ENCODE data around the gene TERB1.
"Not testable (repeated sequence)": the region's sequence is repeated elsewhere in the genome, so short reads cannot be mapped to it uniquely, and the experiment has no call there.

Gene TERB1

DNA sequence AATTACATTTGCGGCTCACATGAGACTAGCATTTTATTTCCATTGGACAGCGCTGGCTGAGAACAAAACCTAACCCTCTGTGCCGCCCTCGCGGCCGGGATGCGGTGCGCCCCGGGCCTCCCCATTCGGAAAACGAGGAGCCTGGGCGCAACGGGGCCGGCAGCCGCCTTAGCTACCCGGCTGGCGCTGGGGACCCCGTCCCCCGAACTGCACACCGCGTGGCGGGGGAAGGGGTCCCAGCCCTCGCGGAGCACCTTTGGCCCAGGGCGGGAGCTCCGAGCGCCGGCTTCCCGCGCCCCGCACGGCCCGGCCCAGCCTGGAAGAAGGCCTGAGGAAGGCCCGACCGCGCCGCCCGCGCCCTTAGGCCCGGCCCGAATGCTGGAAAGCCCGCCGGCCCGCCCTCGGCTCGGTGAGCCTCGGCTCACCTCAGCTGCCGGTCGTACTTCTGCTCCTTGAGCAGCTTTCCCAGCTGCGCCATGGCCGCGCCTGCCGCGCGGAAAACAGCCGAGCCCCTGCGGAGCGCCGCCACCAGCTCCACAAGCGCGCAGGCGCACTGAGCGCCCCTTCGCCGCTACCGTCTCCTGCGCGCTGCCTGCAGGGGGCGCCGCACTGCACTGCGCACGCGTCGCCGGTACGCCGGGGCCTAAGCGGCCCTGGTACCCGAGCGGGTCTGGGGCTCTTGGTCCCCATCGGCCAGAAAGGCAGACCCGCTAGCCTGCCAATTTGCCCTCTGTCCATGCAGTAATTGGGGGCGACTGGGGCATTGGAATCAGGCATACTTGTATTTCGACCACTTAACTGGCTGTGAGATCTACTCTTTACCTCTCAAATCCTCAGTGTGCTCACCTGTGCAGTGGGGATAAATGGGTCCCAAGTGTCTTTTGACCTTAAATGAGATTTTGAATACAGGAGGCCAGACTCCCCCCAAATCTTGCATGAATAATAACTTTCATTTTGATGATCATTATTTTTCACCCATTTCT lies 29.3 kb upstream of the TERB1 start, which contains the start of gene NAE1:
TSS of gene NAE1 (minus strand) at position 555 of the 983 bp plus-strand sequence. CDS start at position 478, 77 bp downstream.
- in situ Hi-C loops (cut with HindIII; ENCODE audit: low sequenced_read_pairs), result no loop called here

DNA sequence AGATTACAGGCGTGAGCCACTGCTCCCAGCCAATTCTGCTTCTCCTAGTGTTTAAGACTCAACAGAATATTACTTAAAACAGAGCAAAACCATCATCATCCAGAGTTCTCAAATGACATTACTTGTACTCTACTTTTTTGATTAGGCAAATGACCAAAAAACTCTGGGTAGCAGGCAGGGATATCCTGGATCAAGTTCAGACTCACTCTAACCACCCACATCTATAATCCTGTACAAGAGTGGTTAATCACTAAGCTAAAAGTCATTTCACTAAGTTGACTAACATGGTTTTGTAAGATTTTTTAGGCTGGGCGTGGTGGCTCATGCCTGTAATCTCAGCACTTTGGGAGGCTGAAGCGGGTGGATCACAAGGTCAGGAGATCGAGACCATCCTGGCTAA lies 22.6 kb upstream of the TERB1 start:
- in situ Hi-C loops (cut with HindIII; ENCODE audit: low sequenced_read_pairs), result no loop called here

GRCh38 chr16:66814734-66815133 lies 13.3 kb upstream of the TERB1 start:
- in situ Hi-C loops (cut with HindIII; ENCODE audit: low sequenced_read_pairs), result no loop called here

- in situ Hi-C loops (cut with HindIII; ENCODE audit: low sequenced_read_pairs), result no loop called here
These were observed 9.7 kb upstream of the TERB1 start for GRCh38 chr16:66811043-66811442.

- in situ Hi-C loops (cut with HindIII; ENCODE audit: low sequenced_read_pairs), result no loop called here
These were observed 9.0 kb upstream of the TERB1 start for GRCh38 chr16:66810391-66810790.

- in situ Hi-C loops (cut with HindIII; ENCODE audit: low sequenced_read_pairs), result loop anchor here (10.0 kb wide), 1 partner anchor 55 kb away; the partner anchor contains the start of gene DYNC1LI2
These were observed 8.4 kb upstream of the TERB1 start for GRCh38 chr16:66809765-66810164.

DNA sequence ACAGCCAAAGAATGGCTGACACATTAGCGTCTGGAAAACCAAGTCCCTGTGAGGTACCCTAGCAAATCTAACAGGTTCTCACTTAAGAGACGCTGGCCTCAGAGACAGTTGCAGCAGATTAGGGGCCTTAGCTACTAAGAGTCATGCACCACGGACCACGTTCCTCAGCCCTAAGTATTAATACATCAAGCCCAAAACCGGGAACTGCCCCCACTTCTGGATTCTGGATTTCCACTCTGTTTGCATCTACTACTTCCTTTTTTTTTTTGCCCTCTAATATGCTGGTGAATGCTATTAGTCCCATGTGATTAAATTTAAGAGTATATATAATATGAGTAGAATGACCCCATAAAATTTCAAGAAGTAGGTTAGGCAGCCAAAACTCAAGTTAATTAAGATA lies 775 bp upstream of the TERB1 start:
- in situ Hi-C loops (cut with HindIII; ENCODE audit: low sequenced_read_pairs), result loop anchor here (10.0 kb wide), 1 partner anchor 47 kb away; the partner anchor contains the start of gene DYNC1LI2

GRCh38 chr16:66800856-66801255 lies 528 bp downstream of the TERB1 start:
- in situ Hi-C loops (cut with HindIII; ENCODE audit: low sequenced_read_pairs), result loop anchor here (10.0 kb wide), 1 partner anchor 46 kb away; the partner anchor contains the start of gene DYNC1LI2

GRCh38 chr16:66798161-66798560 lies 3.2 kb downstream of the TERB1 start:
- in situ Hi-C loops (cut with HindIII; ENCODE audit: low sequenced_read_pairs), result no loop called here

GRCh38 chr16:66793984-66794383 lies 7.4 kb downstream of the TERB1 start:
- in situ Hi-C loops (cut with HindIII; ENCODE audit: low sequenced_read_pairs), result not testable (repeated sequence)

GRCh38 chr16:66790130-66790733 lies 11.2 kb downstream of the TERB1 start:
- in situ Hi-C loops (cut with HindIII; ENCODE audit: low sequenced_read_pairs), result no loop called here

DNA sequence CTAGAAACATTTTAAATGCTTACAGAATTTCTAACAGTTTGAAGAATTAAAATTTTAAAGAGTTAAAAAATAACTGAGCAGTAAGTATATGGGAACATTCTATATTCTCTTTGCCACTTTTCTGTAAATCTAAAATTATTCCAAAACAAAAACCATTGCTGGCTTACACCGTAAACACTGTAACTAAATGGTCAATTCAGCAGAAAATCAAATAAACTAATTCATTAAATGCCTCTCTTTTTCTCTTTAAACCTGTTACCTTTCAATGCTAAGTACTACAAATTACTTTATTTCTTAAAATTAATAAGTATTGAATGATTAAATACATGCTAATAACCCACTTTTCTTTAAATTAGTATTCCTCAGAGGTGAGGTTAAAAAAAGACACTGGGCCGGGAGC lies 14.0 kb downstream of the TERB1 start:
- in situ Hi-C loops (cut with HindIII; ENCODE audit: low sequenced_read_pairs), result no loop called here

GRCh38 chr16:66786551-66786950 lies 14.8 kb downstream of the TERB1 start:
- in situ Hi-C loops (cut with HindIII; ENCODE audit: low sequenced_read_pairs), result no loop called here

- in situ Hi-C loops (cut with HindIII; ENCODE audit: low sequenced_read_pairs), result no loop called here
These were observed 24.9 kb downstream of the TERB1 start for GRCh38 chr16:66776457-66776856.

- in situ Hi-C loops (cut with HindIII; ENCODE audit: low sequenced_read_pairs), result no loop called here
These were observed 26.4 kb downstream of the TERB1 start for GRCh38 chr16:66774981-66775380.

GRCh38 chr16:66758086-66758485 lies 43.3 kb downstream of the TERB1 start:
- in situ Hi-C loops (cut with HindIII; ENCODE audit: low sequenced_read_pairs), result loop anchor here (10.0 kb wide), 1 partner anchor 47 kb away; the partner anchor contains the start of gene TERB1

DNA sequence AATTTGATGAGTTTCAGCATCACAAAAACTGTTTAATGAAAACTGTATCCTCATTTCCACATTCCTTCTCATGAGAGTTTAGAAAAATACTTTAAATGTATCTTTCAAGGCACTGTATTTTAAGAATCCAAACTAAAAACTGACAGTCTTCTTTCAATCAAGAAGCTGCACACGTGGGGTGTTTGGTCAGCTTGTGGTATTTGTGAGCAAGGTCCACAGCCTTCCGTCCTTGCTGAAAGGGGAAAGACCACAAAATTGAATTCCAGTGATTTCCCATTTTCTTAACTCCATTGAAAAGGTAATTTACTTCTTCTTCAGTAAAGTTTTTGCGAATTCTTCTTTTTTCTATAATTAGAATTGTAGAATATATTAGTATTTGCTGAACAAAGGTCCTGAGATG lies 46.6 kb downstream of the TERB1 start:
- in situ Hi-C loops (cut with HindIII; ENCODE audit: low sequenced_read_pairs), result loop anchor here (10.0 kb wide), 1 partner anchor 50 kb away; the partner anchor contains the start of gene TERB1

DNA sequence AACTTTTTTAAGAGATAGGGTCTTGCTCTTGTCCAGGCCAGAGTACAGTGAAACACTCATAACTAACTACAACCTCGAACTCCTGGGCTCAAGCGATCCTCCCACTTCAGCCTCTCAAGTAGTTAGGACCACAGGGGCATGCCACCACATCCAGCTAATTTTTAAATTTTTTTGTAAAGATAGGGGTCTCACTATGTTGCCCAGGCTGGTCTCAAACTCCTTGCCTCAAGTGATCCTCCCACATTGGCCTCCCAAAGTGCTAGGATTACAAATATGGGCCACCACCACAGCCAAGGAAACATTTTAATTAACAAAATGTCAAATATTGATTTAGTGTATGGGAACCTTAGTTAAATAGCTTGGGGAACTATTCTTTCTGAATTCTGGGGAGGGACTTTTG lies 47.2 kb downstream of the TERB1 start:
- in situ Hi-C loops (cut with HindIII; ENCODE audit: low sequenced_read_pairs), result loop anchor here (10.0 kb wide), 1 partner anchor 51 kb away; the partner anchor contains the start of gene TERB1

GRCh38 chr16:66752958-66753357 lies 48.4 kb downstream of the TERB1 start:
- in situ Hi-C loops (cut with HindIII; ENCODE audit: low sequenced_read_pairs), result loop anchor here (10.0 kb wide), 1 partner anchor 52 kb away; the partner anchor contains the start of gene TERB1

- in situ Hi-C loops (cut with HindIII; ENCODE audit: low sequenced_read_pairs), result loop anchor here (10.0 kb wide), 1 partner anchor 52 kb away; the partner anchor contains the start of gene TERB1
These were observed 49.0 kb downstream of the TERB1 start for GRCh38 chr16:66752379-66752778.

DNA sequence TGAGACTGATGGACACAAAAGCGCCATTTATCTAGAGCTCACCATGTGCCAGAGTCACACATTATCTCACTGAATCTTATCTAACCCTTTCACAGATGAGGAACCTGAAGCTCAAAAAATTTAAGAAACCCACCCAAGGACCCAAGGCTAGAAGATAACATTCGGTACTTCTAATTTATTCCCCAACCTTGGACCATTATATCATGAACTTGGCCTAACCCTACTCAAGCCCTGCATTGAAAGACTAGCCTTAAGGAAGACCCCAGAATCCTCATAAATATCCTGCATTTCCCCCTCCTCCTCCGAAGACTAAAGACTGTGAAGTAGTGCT lies 49.4 kb downstream of the TERB1 start:
- in situ Hi-C loops (cut with HindIII; ENCODE audit: low sequenced_read_pairs), result loop anchor here (10.0 kb wide), 1 partner anchor 53 kb away; the partner anchor contains the start of gene TERB1

Measured in endothelial cell of hepatic sinusoid (primary cell).